A549 (cell line): ENCODE data around the gene ABL1. TPM values are rescaled to one million over a fixed set of nuclear protein-coding genes. Genes with fewer than 3 reads are reported as not detected.
A peak's percentile ranks its signal among the peaks of the same experiment; 100 is the strongest.

ENCODE experiments used
- ATAC-seq, 2 experiments: fragments of 200-7000 bp in 1 of 2; fragments of >200 bp in 1 of 2; cut with Nextera tagmentation in 1 of 2; cut with Tn5 transposase in 1 of 2; 3 replicates each; pipeline versions ENCODE4 v1.8.0 to v1.9.1; 2018 to 2020; ENCODE audit warnings: mild to moderate bottlenecking in 1 of 2, moderate library complexity in 1 of 2
- CTCF ChIA-PET: fragments of 300-600 bp; sonication (Branson Sonifier 250); formaldehyde crosslinking; extraction: SDS; loops from one replicate; lab custom pipeline; 2021; ENCODE audit warnings: antibody characterized with exemption, inconsistent platforms; lab: Yijun Ruan, JAX
- POLR2A ChIA-PET: fragments of 350-600 bp; formaldehyde crosslinking; extraction: SDS; loops from one replicate; lab custom pipeline; 2021; ENCODE audit warnings: antibody characterized with exemption, inconsistent platforms; lab: Yijun Ruan, JAX
- DNase-seq, 2 experiments: peaks; one replicate each; pipeline versions ENCODE4 v3.0.0 to v3.0.0-alpha.2; 2011 to 2016; ENCODE audit warnings: low read depth in 1 of 2, low spot score in 1 of 2
- FAIRE-seq: peaks from 2 replicates; lab custom pipeline; 2011; peaks lifted over from hg19 to GRCh38; lab: Jason Lieb, UNC
- H3K27ac ChIP-seq, 2 experiments: fragments of >200 bp; sonication (Bioruptor Twin); formaldehyde crosslinking; 3 replicates each; pipeline ENCODE4 v1.5.1; 2016 to 2017
- H3K4me1 ChIP-seq: fragments of >200 bp; sonication (Bioruptor Twin); formaldehyde crosslinking; 3 replicates; pipeline ENCODE4 v1.6.1; 2016
- H3K4me2 ChIP-seq: fragments of >200 bp; sonication (Bioruptor Twin); formaldehyde crosslinking; 3 replicates; pipeline ENCODE4 v1.6.1; 2016
- H3K4me3 ChIP-seq: fragments of >200 bp; sonication (Bioruptor Twin); formaldehyde crosslinking; 3 replicates; pipeline ENCODE4 v1.5.1; 2016
- H3K9me3 ChIP-seq: fragments of >200 bp; sonication (Bioruptor Twin); formaldehyde crosslinking; 3 replicates; pipeline ENCODE4 v1.6.1; 2016
- CBX2 ChIP-seq: fragments of 200-600 bp; sonication (generic); IDR thresholded peaks from 2 replicates; pipeline ENCODE4 v1.6.1; 2016; ENCODE audit warnings: low read depth, mild to moderate bottlenecking, borderline replicate concordance
- CEBPB ChIP-seq, 2 experiments: fragments of >200 bp in 1 of 2; sonication (Bioruptor Twin) in 1 of 2; formaldehyde crosslinking in 1 of 2; IDR thresholded peaks; 2 replicates each; pipeline ENCODE4 v1.6.1; 2012 to 2016
- EHMT2 ChIP-seq: fragments of 200-600 bp; sonication (generic); IDR thresholded peaks from 2 replicates; pipeline ENCODE4 v1.6.1; 2016; ENCODE audit warnings: antibody characterized with exemption, low read depth, mild to moderate bottlenecking, moderate library complexity
- GATA3 ChIP-seq: IDR thresholded peaks from 2 replicates; pipeline ENCODE4 v1.6.1; 2012; ENCODE audit warnings: borderline replicate concordance
- HOXA7 ChIP-seq: fragments of 250-450 bp; sonication (Bioruptor Pico); IDR thresholded peaks from 2 replicates; pipeline ENCODE4 v1.5.0; 2020; ENCODE audit warnings: mild to moderate bottlenecking, moderate library complexity
- JUN ChIP-seq, 2 experiments: fragments of >200 bp; sonication (Bioruptor Twin); formaldehyde crosslinking; IDR thresholded peaks; 2 replicates in 1 of 2; 3 replicates in 1 of 2; pipeline ENCODE4 v1.6.1; 2016 to 2017
- KDM1A ChIP-seq: fragments of 200-600 bp; sonication (generic); IDR thresholded peaks from 2 replicates; pipeline ENCODE4 v1.6.1; 2016; ENCODE audit warnings: low read depth, mild to moderate bottlenecking
- NPAS2 ChIP-seq: fragments of 250-450 bp; sonication (Bioruptor Pico); IDR thresholded peaks from 2 replicates; pipeline ENCODE4 v1.8.0; 2022; ENCODE audit warnings: mild to moderate bottlenecking, moderate library complexity, borderline replicate concordance
- PHF8 ChIP-seq: fragments of 200-600 bp; sonication (generic); IDR thresholded peaks from 2 replicates; pipeline ENCODE4 v1.6.1; 2016; ENCODE audit warnings: low read depth, mild to moderate bottlenecking, antibody characterized with exemption, moderate library complexity, borderline replicate concordance
- POLR2A ChIP-seq: IDR thresholded peaks from 2 replicates; pipeline ENCODE4 v1.6.1; 2012; ENCODE audit warnings: mild to moderate bottlenecking, low read length
- POLR2AphosphoS2 ChIP-seq: conservative IDR thresholded peaks from 2 replicates; pipeline ENCODE4 v1.6.1; 2012; ENCODE audit warnings: low read length, improper control_type of control experiment, inconsistent platforms
- RARB ChIP-seq: fragments of 250-450 bp; sonication (Bioruptor Pico); IDR thresholded peaks from 2 replicates; pipeline ENCODE4 v1.8.0; 2021; ENCODE audit warnings: mild to moderate bottlenecking, moderate library complexity
- RCOR1 ChIP-seq: fragments of 150-350 bp; IDR thresholded peaks from 2 replicates; pipeline ENCODE4 v1.6.1; 2014; ENCODE audit warnings: antibody characterized with exemption, low read length, low read depth
- TP53 ChIP-seq: fragments of 250-450 bp; sonication (Bioruptor Pico); IDR thresholded peaks from 2 replicates; pipeline ENCODE4 v1.5.0; 2021; ENCODE audit warnings: mild to moderate bottlenecking, moderate library complexity
- ZFP36 ChIP-seq: fragments of 450-650 bp; IDR thresholded peaks from 2 replicates; pipeline ENCODE4 v1.6.1; 2014; ENCODE audit warnings: borderline replicate concordance; ENCODE audit not compliant: partially characterized antibody
- ZNF302 ChIP-seq: fragments of 250-450 bp; sonication (Bioruptor Pico); IDR thresholded peaks from 2 replicates; pipeline ENCODE4 v1.9.0; 2021; ENCODE audit warnings: inconsistent platforms, mild to moderate bottlenecking, moderate library complexity
- ZSCAN20 ChIP-seq: fragments of 250-450 bp; sonication (Bioruptor Pico); IDR thresholded peaks from 2 replicates; pipeline ENCODE4 v1.8.0; 2022; ENCODE audit warnings: mild to moderate bottlenecking, moderate library complexity
- WGBS: methylation state at CpG from one replicate; pipeline ENCODE4 v1.1.6; 2017; ENCODE audit errors: missing lambda C conversion rate; 5-methylcytosine and 5-hydroxymethylcytosine counted together
- polyA plus RNA-seq, 4 experiments: library from polyadenylated mRNA; depleted of rRNA in 3 of 4; stranded (reverse); fragments of >200 nt; fragmentation: RNase III in 1 of 4; extraction: RNeasy Plus Mini Kit Qiagen cat#74134 plus additional on column Dnase treatment in 1 of 4; gene quantifications; 2 replicates in 3 of 4; 3 replicates in 1 of 4; pipeline ENCODE4 v1.2.3, GENCODE V29; 2011 to 2017
- TF ChIP-seq, protein P1 (sequence below): fragments of >200 bp; sonication (Bioruptor Twin); formaldehyde crosslinking; IDR thresholded peaks from 3 replicates; pipeline ENCODE4 v1.6.1; 2016
- TF ChIP-seq, protein P2 (sequence below): fragments of 150-350 bp; IDR thresholded peaks from 2 replicates; pipeline ENCODE4 v1.6.1; 2014; ENCODE audit warnings: low read depth, mild to moderate bottlenecking, low read length
- TF ChIP-seq, protein P3 (sequence below): fragments of >200 bp; sonication (Bioruptor Twin); formaldehyde crosslinking; IDR thresholded peaks from 3 replicates; pipeline ENCODE4 v1.5.1; 2016

ABL1 gene
- polyA plus RNA-seq, 2 of the 4 experiments (the other 2 are of a cell fraction): 26.5 to 32.4 TPM

- POLR2A ChIA-PET: no interaction called here
Observed at GRCh38 chr9:130917168-130917960, 82.3 kb downstream of the ABL1 start.

DNA sequence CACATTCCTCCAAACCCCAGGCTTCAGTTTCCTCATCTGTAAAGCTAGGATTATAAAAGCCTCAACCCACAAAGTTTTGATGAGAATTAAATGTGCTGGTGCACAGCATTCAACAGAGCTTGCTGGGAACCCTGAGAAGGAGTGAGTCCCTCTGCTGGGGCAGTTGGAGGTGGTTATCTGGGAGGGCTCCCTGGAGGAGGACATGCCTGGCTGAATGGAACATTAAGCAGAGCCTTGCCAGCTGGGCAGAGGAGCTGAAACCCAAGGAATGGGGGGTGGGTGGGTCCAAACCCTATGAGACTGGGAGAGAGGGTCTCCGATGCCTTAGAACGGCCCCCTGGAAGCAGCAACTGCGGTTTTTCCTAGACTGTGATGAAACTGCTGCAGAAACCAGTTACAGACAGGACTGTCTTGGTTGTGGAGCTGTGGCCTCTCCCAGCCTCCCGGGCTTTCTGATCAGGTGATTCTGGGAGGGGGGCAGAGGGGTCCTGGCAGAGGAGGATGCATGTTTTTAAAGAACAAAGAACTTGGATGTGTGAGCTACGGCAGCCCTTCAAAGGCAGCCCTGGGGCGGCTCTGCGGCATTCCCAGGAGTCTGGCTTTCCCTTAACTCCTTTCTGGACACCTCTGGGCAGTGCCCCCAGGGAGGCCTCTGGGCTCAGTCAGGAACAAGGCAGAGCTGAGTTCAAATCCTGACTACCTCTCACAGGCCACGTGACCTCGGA lies 83.2 kb downstream of the ABL1 start:
- FAIRE-seq (no peak), DNase-seq (no peak), ATAC-seq (no peak)
- Histone ChIP-seq H3K4me2 (no peak overlapping the region), H3K9me3 (no peaks in the 10 kb centered on the region), H3K4me1 (no peaks in the 10 kb centered on the region), H3K4me3 (no peak overlapping the region), H3K27ac (no peak overlapping the region)
- CTCF ChIA-PET: interaction anchor here (0.7 to 3.1 kb wide), 11 partner anchors 9 to 128 kb away, joined by 3 to 22 read pairs (median 4); no protein-coding TSS in a partner anchor
- 62% methylated on average over 9 of the region's 9 CpGs for WGBS
- POLR2A ChIA-PET: no interaction called here
- TF ChIP-seq NPAS2 (CRISPR knock-in tag): no peak
- TF ChIP-seq ZFP36: peak; percentile 85
- no peak for TF ChIP-seq TP53 (CRISPR knock-in tag)

More at GRCh38 chr9:130917168-130917960, 82.3 kb downstream of the ABL1 start:
- DNase-seq (no peak), FAIRE-seq (no peak), ATAC-seq (no peak)
- Histone ChIP-seq H3K9me3 (no peaks in the 10 kb centered on the region), H3K4me2 (no peak overlapping the region), H3K4me1 (no peaks in the 10 kb centered on the region), H3K4me3 (no peak overlapping the region), H3K27ac (no peak overlapping the region)
- CTCF ChIA-PET: interaction anchor here (0.6 to 3.1 kb wide), 10 partner anchors 10 to 430 kb away, joined by 3 to 22 read pairs (median 4); no protein-coding TSS in a partner anchor
- TF ChIP-seq KDM1A: no peak
- TF ChIP-seq ZNF302 (CRISPR knock-in tag): no peak
- TF ChIP-seq HOXA7 (CRISPR knock-in tag): no peak
- no peak for TF ChIP-seq RCOR1
- no peak for TF ChIP-seq EHMT2
- no peak for TF ChIP-seq RARB
- TF ChIP-seq, protein P1, sequence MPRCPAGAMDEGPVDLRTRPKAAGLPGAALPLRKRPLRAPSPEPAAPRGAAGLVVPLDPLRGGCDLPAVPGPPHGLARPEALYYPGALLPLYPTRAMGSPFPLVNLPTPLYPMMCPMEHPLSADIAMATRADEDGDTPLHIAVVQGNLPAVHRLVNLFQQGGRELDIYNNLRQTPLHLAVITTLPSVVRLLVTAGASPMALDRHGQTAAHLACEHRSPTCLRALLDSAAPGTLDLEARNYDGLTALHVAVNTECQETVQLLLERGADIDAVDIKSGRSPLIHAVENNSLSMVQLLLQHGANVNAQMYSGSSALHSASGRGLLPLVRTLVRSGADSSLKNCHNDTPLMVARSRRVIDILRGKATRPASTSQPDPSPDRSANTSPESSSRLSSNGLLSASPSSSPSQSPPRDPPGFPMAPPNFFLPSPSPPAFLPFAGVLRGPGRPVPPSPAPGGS: no peak
- TF ChIP-seq CEBPB (IDR thresholded peaks at IDR 0.05): no peak
- TF ChIP-seq CBX2: no peak
- TF ChIP-seq, protein P2, sequence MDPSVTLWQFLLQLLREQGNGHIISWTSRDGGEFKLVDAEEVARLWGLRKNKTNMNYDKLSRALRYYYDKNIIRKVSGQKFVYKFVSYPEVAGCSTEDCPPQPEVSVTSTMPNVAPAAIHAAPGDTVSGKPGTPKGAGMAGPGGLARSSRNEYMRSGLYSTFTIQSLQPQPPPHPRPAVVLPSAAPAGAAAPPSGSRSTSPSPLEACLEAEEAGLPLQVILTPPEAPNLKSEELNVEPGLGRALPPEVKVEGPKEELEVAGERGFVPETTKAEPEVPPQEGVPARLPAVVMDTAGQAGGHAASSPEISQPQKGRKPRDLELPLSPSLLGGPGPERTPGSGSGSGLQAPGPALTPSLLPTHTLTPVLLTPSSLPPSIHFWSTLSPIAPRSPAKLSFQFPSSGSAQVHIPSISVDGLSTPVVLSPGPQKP: no peak
- TF ChIP-seq, protein P3, sequence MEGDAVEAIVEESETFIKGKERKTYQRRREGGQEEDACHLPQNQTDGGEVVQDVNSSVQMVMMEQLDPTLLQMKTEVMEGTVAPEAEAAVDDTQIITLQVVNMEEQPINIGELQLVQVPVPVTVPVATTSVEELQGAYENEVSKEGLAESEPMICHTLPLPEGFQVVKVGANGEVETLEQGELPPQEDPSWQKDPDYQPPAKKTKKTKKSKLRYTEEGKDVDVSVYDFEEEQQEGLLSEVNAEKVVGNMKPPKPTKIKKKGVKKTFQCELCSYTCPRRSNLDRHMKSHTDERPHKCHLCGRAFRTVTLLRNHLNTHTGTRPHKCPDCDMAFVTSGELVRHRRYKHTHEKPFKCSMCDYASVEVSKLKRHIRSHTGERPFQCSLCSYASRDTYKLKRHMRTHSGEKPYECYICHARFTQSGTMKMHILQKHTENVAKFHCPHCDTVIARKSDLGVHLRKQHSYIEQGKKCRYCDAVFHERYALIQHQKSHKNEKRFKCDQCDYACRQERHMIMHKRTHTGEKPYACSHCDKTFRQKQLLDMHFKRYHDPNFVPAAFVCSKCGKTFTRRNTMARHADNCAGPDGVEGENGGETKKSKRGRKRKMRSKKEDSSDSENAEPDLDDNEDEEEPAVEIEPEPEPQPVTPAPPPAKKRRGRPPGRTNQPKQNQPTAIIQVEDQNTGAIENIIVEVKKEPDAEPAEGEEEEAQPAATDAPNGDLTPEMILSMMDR: no peak
- TF ChIP-seq ZSCAN20 (CRISPR knock-in tag): no peak
- TF ChIP-seq GATA3: no peak
- TF ChIP-seq POLR2AphosphoS2: no peak
- no peak for TF ChIP-seq POLR2A
- TF ChIP-seq PHF8: no peak
- no peak for TF ChIP-seq JUN (IDR thresholded peaks at IDR 0.05)
- WGBS: 82% methylated on average over 30 of the region's 34 CpGs
